Measurements from ENCODE around the gene MBD4.

DNA sequence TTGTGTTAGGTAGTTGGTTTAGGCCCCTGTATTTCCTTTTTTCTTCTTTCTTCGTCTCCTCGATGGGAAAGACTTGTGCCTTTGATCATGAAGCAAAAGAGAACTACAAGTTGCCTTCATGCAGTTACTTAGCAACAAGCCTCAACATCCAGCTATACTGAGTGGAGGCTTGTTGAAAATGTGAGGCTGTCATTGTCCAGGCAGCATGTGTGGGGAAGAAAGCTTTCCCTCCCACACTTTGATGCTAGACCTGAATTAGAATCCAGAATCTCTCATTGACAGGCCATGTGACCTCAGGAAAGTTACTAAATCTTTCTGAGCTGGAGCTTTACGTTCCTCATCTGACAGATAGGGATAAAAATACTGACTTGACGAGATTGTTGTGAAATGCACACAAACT, 24.0 kb upstream of the MBD4 start:
- TF ChIP-seq, protein P1, sequence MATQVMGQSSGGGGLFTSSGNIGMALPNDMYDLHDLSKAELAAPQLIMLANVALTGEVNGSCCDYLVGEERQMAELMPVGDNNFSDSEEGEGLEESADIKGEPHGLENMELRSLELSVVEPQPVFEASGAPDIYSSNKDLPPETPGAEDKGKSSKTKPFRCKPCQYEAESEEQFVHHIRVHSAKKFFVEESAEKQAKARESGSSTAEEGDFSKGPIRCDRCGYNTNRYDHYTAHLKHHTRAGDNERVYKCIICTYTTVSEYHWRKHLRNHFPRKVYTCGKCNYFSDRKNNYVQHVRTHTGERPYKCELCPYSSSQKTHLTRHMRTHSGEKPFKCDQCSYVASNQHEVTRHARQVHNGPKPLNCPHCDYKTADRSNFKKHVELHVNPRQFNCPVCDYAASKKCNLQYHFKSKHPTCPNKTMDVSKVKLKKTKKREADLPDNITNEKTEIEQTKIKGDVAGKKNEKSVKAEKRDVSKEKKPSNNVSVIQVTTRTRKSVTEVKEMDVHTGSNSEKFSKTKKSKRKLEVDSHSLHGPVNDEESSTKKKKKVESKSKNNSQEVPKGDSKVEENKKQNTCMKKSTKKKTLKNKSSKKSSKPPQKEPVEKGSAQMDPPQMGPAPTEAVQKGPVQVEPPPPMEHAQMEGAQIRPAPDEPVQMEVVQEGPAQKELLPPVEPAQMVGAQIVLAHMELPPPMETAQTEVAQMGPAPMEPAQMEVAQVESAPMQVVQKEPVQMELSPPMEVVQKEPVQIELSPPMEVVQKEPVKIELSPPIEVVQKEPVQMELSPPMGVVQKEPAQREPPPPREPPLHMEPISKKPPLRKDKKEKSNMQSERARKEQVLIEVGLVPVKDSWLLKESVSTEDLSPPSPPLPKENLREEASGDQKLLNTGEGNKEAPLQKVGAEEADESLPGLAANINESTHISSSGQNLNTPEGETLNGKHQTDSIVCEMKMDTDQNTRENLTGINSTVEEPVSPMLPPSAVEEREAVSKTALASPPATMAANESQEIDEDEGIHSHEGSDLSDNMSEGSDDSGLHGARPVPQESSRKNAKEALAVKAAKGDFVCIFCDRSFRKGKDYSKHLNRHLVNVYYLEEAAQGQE (IDR thresholded peaks at IDR 0.05; ENCODE audit: unreplicated experiment): no peak
- TF ChIP-seq, protein P2, sequence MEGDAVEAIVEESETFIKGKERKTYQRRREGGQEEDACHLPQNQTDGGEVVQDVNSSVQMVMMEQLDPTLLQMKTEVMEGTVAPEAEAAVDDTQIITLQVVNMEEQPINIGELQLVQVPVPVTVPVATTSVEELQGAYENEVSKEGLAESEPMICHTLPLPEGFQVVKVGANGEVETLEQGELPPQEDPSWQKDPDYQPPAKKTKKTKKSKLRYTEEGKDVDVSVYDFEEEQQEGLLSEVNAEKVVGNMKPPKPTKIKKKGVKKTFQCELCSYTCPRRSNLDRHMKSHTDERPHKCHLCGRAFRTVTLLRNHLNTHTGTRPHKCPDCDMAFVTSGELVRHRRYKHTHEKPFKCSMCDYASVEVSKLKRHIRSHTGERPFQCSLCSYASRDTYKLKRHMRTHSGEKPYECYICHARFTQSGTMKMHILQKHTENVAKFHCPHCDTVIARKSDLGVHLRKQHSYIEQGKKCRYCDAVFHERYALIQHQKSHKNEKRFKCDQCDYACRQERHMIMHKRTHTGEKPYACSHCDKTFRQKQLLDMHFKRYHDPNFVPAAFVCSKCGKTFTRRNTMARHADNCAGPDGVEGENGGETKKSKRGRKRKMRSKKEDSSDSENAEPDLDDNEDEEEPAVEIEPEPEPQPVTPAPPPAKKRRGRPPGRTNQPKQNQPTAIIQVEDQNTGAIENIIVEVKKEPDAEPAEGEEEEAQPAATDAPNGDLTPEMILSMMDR (conservative IDR thresholded peaks at IDR 0.05; ENCODE audit: low read depth in 2 of 2): no peak
- TF ChIP-seq EZH2 (IDR thresholded peaks at IDR 0.05; ENCODE audit: low read depth, unreplicated experiment): no peak
- no peak for TF ChIP-seq ZNF114 (CRISPR knock-in tag; IDR thresholded peaks at IDR 0.05)
- no peak for TF ChIP-seq STAT1 (IDR thresholded peaks at IDR 0.05; ENCODE audit: unreplicated experiment)
- no peak for TF ChIP-seq ZNF331 (CRISPR knock-in tag; IDR thresholded peaks at IDR 0.05; ENCODE audit: low read depth)
- TF ChIP-seq EZH2phosphoT487 (IDR thresholded peaks at IDR 0.05; ENCODE audit: unreplicated experiment): no peak
- TF ChIP-seq POLR2AphosphoS5 (IDR thresholded peaks at IDR 0.05; ENCODE audit: low read depth): no peak
- no peak for TF ChIP-seq CREB1 (CRISPR knock-in tag; IDR thresholded peaks at IDR 0.05; ENCODE audit: low read depth)
- TF ChIP-seq, protein P3, sequence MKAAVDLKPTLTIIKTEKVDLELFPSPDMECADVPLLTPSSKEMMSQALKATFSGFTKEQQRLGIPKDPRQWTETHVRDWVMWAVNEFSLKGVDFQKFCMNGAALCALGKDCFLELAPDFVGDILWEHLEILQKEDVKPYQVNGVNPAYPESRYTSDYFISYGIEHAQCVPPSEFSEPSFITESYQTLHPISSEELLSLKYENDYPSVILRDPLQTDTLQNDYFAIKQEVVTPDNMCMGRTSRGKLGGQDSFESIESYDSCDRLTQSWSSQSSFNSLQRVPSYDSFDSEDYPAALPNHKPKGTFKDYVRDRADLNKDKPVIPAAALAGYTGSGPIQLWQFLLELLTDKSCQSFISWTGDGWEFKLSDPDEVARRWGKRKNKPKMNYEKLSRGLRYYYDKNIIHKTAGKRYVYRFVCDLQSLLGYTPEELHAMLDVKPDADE (IDR thresholded peaks at IDR 0.05): no peak
- TF ChIP-seq JUNB (IDR thresholded peaks at IDR 0.05; ENCODE audit: unreplicated experiment): no peak
- no peak for TF ChIP-seq NANOG (IDR thresholded peaks at IDR 0.05; ENCODE audit: borderline replicate concordance)
- TF ChIP-seq, protein P4, sequence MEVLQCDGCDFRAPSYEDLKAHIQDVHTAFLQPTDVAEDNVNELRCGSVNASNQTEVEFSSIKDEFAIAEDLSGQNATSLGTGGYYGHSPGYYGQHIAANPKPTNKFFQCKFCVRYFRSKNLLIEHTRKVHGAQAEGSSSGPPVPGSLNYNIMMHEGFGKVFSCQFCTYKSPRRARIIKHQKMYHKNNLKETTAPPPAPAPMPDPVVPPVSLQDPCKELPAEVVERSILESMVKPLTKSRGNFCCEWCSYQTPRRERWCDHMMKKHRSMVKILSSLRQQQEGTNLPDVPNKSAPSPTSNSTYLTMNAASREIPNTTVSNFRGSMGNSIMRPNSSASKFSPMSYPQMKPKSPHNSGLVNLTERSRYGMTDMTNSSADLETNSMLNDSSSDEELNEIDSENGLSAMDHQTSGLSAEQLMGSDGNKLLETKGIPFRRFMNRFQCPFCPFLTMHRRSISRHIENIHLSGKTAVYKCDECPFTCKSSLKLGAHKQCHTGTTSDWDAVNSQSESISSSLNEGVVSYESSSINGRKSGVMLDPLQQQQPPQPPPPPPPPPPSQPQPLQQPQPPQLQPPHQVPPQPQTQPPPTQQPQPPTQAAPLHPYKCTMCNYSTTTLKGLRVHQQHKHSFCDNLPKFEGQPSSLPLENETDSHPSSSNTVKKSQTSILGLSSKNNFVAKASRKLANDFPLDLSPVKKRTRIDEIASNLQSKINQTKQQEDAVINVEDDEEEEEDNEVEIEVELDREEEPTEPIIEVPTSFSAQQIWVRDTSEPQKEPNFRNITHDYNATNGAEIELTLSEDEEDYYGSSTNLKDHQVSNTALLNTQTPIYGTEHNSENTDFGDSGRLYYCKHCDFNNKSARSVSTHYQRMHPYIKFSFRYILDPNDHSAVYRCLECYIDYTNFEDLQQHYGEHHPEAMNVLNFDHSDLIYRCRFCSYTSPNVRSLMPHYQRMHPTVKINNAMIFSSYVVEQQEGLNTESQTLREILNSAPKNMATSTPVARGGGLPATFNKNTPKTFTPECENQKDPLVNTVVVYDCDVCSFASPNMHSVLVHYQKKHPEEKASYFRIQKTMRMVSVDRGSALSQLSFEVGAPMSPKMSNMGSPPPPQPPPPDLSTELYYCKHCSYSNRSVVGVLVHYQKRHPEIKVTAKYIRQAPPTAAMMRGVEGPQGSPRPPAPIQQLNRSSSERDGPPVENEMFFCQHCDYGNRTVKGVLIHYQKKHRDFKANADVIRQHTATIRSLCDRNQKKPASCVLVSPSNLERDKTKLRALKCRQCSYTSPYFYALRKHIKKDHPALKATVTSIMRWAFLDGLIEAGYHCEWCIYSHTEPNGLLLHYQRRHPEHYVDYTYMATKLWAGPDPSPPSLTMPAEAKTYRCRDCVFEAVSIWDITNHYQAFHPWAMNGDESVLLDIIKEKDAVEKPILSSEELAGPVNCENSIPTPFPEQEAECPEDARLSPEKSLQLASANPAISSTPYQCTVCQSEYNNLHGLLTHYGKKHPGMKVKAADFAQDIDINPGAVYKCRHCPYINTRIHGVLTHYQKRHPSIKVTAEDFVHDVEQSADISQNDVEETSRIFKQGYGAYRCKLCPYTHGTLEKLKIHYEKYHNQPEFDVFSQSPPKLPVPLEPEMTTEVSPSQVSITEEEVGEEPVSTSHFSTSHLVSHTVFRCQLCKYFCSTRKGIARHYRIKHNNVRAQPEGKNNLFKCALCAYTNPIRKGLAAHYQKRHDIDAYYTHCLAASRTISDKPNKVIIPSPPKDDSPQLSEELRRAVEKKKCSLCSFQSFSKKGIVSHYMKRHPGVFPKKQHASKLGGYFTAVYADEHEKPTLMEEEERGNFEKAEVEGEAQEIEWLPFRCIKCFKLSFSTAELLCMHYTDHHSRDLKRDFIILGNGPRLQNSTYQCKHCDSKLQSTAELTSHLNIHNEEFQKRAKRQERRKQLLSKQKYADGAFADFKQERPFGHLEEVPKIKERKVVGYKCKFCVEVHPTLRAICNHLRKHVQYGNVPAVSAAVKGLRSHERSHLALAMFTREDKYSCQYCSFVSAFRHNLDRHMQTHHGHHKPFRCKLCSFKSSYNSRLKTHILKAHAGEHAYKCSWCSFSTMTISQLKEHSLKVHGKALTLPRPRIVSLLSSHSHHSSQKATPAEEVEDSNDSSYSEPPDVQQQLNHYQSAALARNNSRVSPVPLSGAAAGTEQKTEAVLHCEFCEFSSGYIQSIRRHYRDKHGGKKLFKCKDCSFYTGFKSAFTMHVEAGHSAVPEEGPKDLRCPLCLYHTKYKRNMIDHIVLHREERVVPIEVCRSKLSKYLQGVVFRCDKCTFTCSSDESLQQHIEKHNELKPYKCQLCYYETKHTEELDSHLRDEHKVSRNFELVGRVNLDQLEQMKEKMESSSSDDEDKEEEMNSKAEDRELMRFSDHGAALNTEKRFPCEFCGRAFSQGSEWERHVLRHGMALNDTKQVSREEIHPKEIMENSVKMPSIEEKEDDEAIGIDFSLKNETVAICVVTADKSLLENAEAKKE (CRISPR knock-in tag; IDR thresholded peaks at IDR 0.05): no peak
